Measurements from ENCODE around the gene TWSG1. TPM values are rescaled to one million over a fixed set of nuclear protein-coding genes. Genes with fewer than 3 reads are reported as not detected.
"Not testable (repeated sequence)": the region's sequence is repeated elsewhere in the genome, so short reads cannot be mapped to it uniquely, and the experiment has no call there.

The TWSG1 gene
- total and polyA plus RNA-seq, 2 donors from 2014 or later = 16.9 to 50.1 TPM

- TF ChIP-seq CTCF (IDR thresholded peaks at IDR 0.05; ENCODE audit: borderline replicate concordance, extremely low read depth, insufficient read depth) = peak; percentile 40
- FAIRE-seq (peak; percentile 38), DNase-seq (peak in 4 of 5 donors; percentile 47 to 83 (median 68))
- Histone ChIP-seq H3K36me3 (ENCODE audit: control insufficient read depth in 2 of 3, insufficient read depth in 3 of 3, low read length in 3 of 3) (peaks cover 0 to 5% (median 4%) of the 10 kb centered on the region in 3 donors), H3K4me1 (ENCODE audit: control insufficient read depth in 2 of 3, insufficient read depth in 2 of 3, low read depth in 1 of 3, low read length in 3 of 3) (no peaks in the 10 kb centered on the region), H3K27ac (ENCODE audit: low read depth in 2 of 2, low read length in 2 of 2) (peak overlapping the region in 1 of 2 donors; percentile 34), H3K27me3 (ENCODE audit: control insufficient read depth, insufficient read depth, low read length) (no peaks in the 10 kb centered on the region), H3K4me3 (ENCODE audit: low read length in 3 of 3) (no peak overlapping the region), H3K9ac (ENCODE audit: low read length in 3 of 3) (no peak overlapping the region), H3K9me3 (ENCODE audit: control insufficient read depth in 2 of 3, insufficient read depth in 1 of 3, low read length in 3 of 3) (no peaks in the 10 kb centered on the region)
- intact Hi-C loops (cut with DNase I) = no loop called here
Measured at GRCh38 chr18:9366126-9366714, 31.6 kb downstream of the TWSG1 start.

GRCh38 chr18:9373254-9373653 is 38.7 kb downstream of the TWSG1 start:
- DNase-seq; H3K4me1 ChIP-seq (ENCODE audit: control insufficient read depth in 2 of 3, insufficient read depth in 2 of 3, low read depth in 1 of 3, low read length in 3 of 3); FAIRE-seq; H3K9me3 ChIP-seq (ENCODE audit: control insufficient read depth in 2 of 3, insufficient read depth in 1 of 3, low read length in 3 of 3); H3K4me3 ChIP-seq (ENCODE audit: low read length in 3 of 3); H3K9ac ChIP-seq (ENCODE audit: low read length in 3 of 3); H3K27ac ChIP-seq (ENCODE audit: low read depth in 2 of 2, low read length in 2 of 2); intact Hi-C loops (cut with DNase I); H3K27me3 ChIP-seq (ENCODE audit: control insufficient read depth, insufficient read depth, low read length); H3K36me3 ChIP-seq (ENCODE audit: control insufficient read depth in 2 of 3, insufficient read depth in 3 of 3, low read length in 3 of 3): not testable (repeated sequence)

GRCh38 chr18:9379118-9379517 is 44.5 kb downstream of the TWSG1 start:
- Histone ChIP-seq H3K27ac (ENCODE audit: low read depth in 2 of 2, low read length in 2 of 2) (no peak overlapping the region), H3K4me3 (ENCODE audit: low read length in 3 of 3) (no peak overlapping the region), H3K36me3 (ENCODE audit: control insufficient read depth in 2 of 3, insufficient read depth in 3 of 3, low read length in 3 of 3) (peaks cover 0 to 2% (median 0%) of the 10 kb centered on the region in 3 donors), H3K9ac (ENCODE audit: low read length in 3 of 3) (no peak overlapping the region), H3K9me3 (ENCODE audit: control insufficient read depth in 2 of 3, insufficient read depth in 1 of 3, low read length in 3 of 3) (no peaks in the 10 kb centered on the region), H3K4me1 (ENCODE audit: control insufficient read depth in 2 of 3, insufficient read depth in 2 of 3, low read depth in 1 of 3, low read length in 3 of 3) (no peaks in the 10 kb centered on the region), H3K27me3 (ENCODE audit: control insufficient read depth, insufficient read depth, low read length) (no peaks in the 10 kb centered on the region)
- DNase-seq (no peak), FAIRE-seq (no peak)
- no peak for TF ChIP-seq CTCF (IDR thresholded peaks at IDR 0.05; ENCODE audit: borderline replicate concordance, extremely low read depth, insufficient read depth)
- intact Hi-C loops (cut with DNase I) = no loop called here

- H3K27ac ChIP-seq (ENCODE audit: low read depth in 2 of 2, low read length in 2 of 2) = no peak overlapping the region
Measured at GRCh38 chr18:9380101-9380500, 45.5 kb downstream of the TWSG1 start.

More at GRCh38 chr18:9380101-9380500, 45.5 kb downstream of the TWSG1 start:
- FAIRE-seq (no peak), DNase-seq (no peak)
- Histone ChIP-seq H3K36me3 (ENCODE audit: control insufficient read depth in 2 of 3, insufficient read depth in 3 of 3, low read length in 3 of 3) (peaks cover 0 to 2% (median 0%) of the 10 kb centered on the region in 3 donors), H3K9ac (ENCODE audit: low read length in 3 of 3) (no peak overlapping the region), H3K9me3 (ENCODE audit: control insufficient read depth in 2 of 3, insufficient read depth in 1 of 3, low read length in 3 of 3) (no peaks in the 10 kb centered on the region), H3K27me3 (ENCODE audit: control insufficient read depth, insufficient read depth, low read length) (no peaks in the 10 kb centered on the region), H3K4me1 (ENCODE audit: control insufficient read depth in 2 of 3, insufficient read depth in 2 of 3, low read depth in 1 of 3, low read length in 3 of 3) (no peaks in the 10 kb centered on the region), H3K4me3 (ENCODE audit: low read length in 3 of 3) (no peak overlapping the region)
- intact Hi-C loops (cut with DNase I) = no loop called here
- no peak for TF ChIP-seq CTCF (IDR thresholded peaks at IDR 0.05; ENCODE audit: borderline replicate concordance, extremely low read depth, insufficient read depth)

All from kidney (tissue), 14 donors.